ENCODE data around the gene GBP3. TPM values are rescaled to one million over a fixed set of nuclear protein-coding genes. Genes with fewer than 3 reads are reported as not detected.

The GBP3 gene
- total and polyA plus RNA-seq, 2 of the 8 experiments (the other 6 are each of a cell fraction or from before 2014, with no cell fraction given), result not detected

- H3K4me1 ChIP-seq (replicated peaks in 1 of 4; ENCODE audit: control insufficient read depth in 3 of 4, insufficient read depth in 4 of 4, low read length in 3 of 4), result no peaks in the 10 kb centered on the region
- 95% methylated on average over 5 of the region's 5 CpGs; no CpG with 5 or more reads in 1 of the 2 experiments for WGBS, 2 experiments (ENCODE audit: extremely low coverage in 1 of 2, insufficient coverage in 1 of 2, insufficient read length in 1 of 2, insufficient replicate concordance in 2 of 2, low coverage in 1 of 2, low lambda C conversion rate in 2 of 2, missing lambda C conversion rate in 1 of 2)
- H3K36me3 ChIP-seq (ENCODE audit: control insufficient read depth in 2 of 4, insufficient read depth in 4 of 4, low read length in 3 of 4), result peaks cover 0 to 3% (median 0%) of the 10 kb centered on the region in 4 experiments; a peak in 1 of 8 replicates
- H3K23me2 ChIP-seq (ENCODE audit: low read depth, low read length), result no peaks in the 10 kb centered on the region
- H3K79me2 ChIP-seq (ENCODE audit: control insufficient read depth in 1 of 2, insufficient read depth in 2 of 2, low read length in 2 of 2), result peaks cover 3 to 33% of the 10 kb centered on the region in 2 experiments; a peak in 2 of 4 replicates
- H4K91ac ChIP-seq (replicated peaks; ENCODE audit: insufficient read length, low read length), result no peak overlapping the region
- H3K27me3 ChIP-seq (replicated peaks in 1 of 4; ENCODE audit: control insufficient read depth in 3 of 4, extremely low read depth in 1 of 4, insufficient read depth in 3 of 4, low read length in 3 of 4), result no peaks in the 10 kb centered on the region
- H2BK20ac ChIP-seq (ENCODE audit: low read length), result no peak overlapping the region
- no peak overlapping the region for H2AFZ ChIP-seq (ENCODE audit: low read length)
- no peak overlapping the region for H3K14ac ChIP-seq (ENCODE audit: insufficient read length)
- no peak overlapping the region for H2BK12ac ChIP-seq (ENCODE audit: low read depth, low read length)
- H3K23ac ChIP-seq (ENCODE audit: insufficient read length), result no peak overlapping the region
- no peak overlapping the region for H4K8ac ChIP-seq (ENCODE audit: extremely low read depth, insufficient read depth, low read length)
- H3K56ac ChIP-seq (replicated peaks; ENCODE audit: insufficient read length, low read depth, low read length), result no peak overlapping the region
- no peak overlapping the region for H2BK5ac ChIP-seq (ENCODE audit: low read depth, low read length)
- POLR2A ChIA-PET (ENCODE audit: partially characterized antibody), result no interaction called here
- no peaks in the 10 kb centered on the region for H3K9me3 ChIP-seq (ENCODE audit: insufficient read depth in 2 of 2, low read depth in 1 of 2, low read length in 1 of 2)
- H2AK5ac ChIP-seq (ENCODE audit: low read depth, low read length), result no peak overlapping the region
- no peak overlapping the region for H3K9ac ChIP-seq (replicated peaks in 1 of 4; ENCODE audit: extremely low read depth in 1 of 4, low read depth in 3 of 4, low read length in 3 of 4)
- no peak overlapping the region for H2BK120ac ChIP-seq (replicated peaks; ENCODE audit: low read depth, low read length)
- FAIRE-seq (no peak), DNase-seq (ENCODE audit: low read depth in 1 of 2, low spot score in 2 of 2) (no peak)
- no peak overlapping the region for H2BK15ac ChIP-seq (ENCODE audit: low read length)
- CTCF ChIA-PET (ENCODE audit: partially characterized antibody), result interaction anchor here (0.9 to 5.8 kb wide), 2 partner anchors 8 to 26 kb away, joined by 4 to 63 read pairs; no protein-coding TSS in a partner anchor
- no peak overlapping the region for H3K4me3 ChIP-seq (ENCODE audit: extremely low read depth in 1 of 4, insufficient read depth in 2 of 4, low read depth in 3 of 4, low read length in 4 of 4)
- H3K27ac ChIP-seq (ENCODE audit: low read depth, low read length), result no peak overlapping the region
- no peak overlapping the region for H3K18ac ChIP-seq (ENCODE audit: extremely low read depth, low read length)
- H4K20me1 ChIP-seq (replicated peaks in 1 of 2; ENCODE audit: control insufficient read depth in 1 of 2, insufficient read depth in 2 of 2, low read length in 2 of 2), result peaks cover 0 to 12% of the 10 kb centered on the region in 2 experiments
- H3K4me2 ChIP-seq (ENCODE audit: insufficient read depth in 1 of 2, low read depth in 2 of 2, low read length in 2 of 2), result no peak overlapping the region
- no peak overlapping the region for H4K5ac ChIP-seq (ENCODE audit: insufficient read length, low read depth, low read length)
- no peak overlapping the region for H3K4ac ChIP-seq (replicated peaks; ENCODE audit: insufficient read length, low read depth, low read length)
- H3K79me1 ChIP-seq (ENCODE audit: low read depth, low read length), result peaks cover 2% of the 10 kb centered on the region; the same call in 1 of the 2 replicates
- TF ChIP-seq USF2 (IDR thresholded peaks at IDR 0.05; ENCODE audit: low read length) (no peak), ZNF274 (IDR thresholded peaks at IDR 0.05; ENCODE audit: borderline replicate concordance, extremely low read depth, low read length) (no peak), GABPA (IDR thresholded peaks at IDR 0.05; ENCODE audit: borderline replicate concordance, insufficient read depth, low read length) (no peak), EP300 (IDR thresholded peaks at IDR 0.05; ENCODE audit: borderline replicate concordance in 1 of 2, low read depth in 2 of 2, low read length in 2 of 2) (no peak), SUZ12 (IDR thresholded peaks at IDR 0.05; ENCODE audit: low read length) (no peak), SP2 (IDR thresholded peaks at IDR 0.05; ENCODE audit: low read length) (no peak), KDM4A (IDR thresholded peaks at IDR 0.05; ENCODE audit: low read depth, low read length, severe bottlenecking) (no peak), FOSL1 (IDR thresholded peaks at IDR 0.05; ENCODE audit: insufficient read depth, low read depth, low read length) (no peak), MAFK (IDR thresholded peaks at IDR 0.05; ENCODE audit: low read depth, low read length) (no peak), BRCA1 (IDR thresholded peaks at IDR 0.05; ENCODE audit: low read depth, low read length) (no peak), NANOG (IDR thresholded peaks at IDR 0.05; ENCODE audit: insufficient read depth, low read depth, low read length, poor library complexity, severe bottlenecking) (no peak), RBBP5 (IDR thresholded peaks at IDR 0.05; ENCODE audit: borderline replicate concordance, low read depth, low read length) (no peak), POLR2AphosphoS5 (IDR thresholded peaks at IDR 0.05; ENCODE audit: low read depth, low read length) (no peak)
Observed at GRCh38 chr1:88976235-88976634, 46.4 kb downstream of the GBP3 start.
